HG02642 (cell line): ENCODE data around the gene ITPRID1.
"Not testable (repeated sequence)": the region's sequence is repeated elsewhere in the genome, so short reads cannot be mapped to it uniquely, and the experiment has no call there.

Experiments
- ATAC-seq: cut with Tn5 transposase; IDR thresholded peaks from one replicate; pipeline ENCODE4 v1.9.1; 2021; ENCODE audit warnings: mild to moderate bottlenecking; ENCODE audit not compliant: unreplicated experiment, poor library complexity

Gene ITPRID1

DNA sequence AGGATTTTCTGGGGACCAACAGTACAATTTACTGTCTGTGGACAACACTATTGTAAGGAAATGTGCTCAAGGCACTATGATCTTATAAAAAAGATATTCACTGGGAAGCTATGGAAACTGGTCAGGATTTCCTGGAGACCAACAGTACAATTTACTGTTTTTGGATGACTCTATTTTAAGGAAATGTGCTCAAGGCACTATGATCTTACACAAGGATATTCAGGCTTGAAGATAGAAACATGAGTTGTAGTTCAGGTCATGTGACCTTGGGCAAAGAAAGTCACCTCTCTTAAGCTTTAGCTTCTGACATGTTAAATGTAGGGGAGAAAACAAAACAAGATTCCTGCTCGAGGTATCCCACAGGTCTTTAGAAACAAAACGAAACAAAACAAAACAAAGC, 1.7 kb upstream of the ITPRID1 start:
- no peak for ATAC-seq

DNA sequence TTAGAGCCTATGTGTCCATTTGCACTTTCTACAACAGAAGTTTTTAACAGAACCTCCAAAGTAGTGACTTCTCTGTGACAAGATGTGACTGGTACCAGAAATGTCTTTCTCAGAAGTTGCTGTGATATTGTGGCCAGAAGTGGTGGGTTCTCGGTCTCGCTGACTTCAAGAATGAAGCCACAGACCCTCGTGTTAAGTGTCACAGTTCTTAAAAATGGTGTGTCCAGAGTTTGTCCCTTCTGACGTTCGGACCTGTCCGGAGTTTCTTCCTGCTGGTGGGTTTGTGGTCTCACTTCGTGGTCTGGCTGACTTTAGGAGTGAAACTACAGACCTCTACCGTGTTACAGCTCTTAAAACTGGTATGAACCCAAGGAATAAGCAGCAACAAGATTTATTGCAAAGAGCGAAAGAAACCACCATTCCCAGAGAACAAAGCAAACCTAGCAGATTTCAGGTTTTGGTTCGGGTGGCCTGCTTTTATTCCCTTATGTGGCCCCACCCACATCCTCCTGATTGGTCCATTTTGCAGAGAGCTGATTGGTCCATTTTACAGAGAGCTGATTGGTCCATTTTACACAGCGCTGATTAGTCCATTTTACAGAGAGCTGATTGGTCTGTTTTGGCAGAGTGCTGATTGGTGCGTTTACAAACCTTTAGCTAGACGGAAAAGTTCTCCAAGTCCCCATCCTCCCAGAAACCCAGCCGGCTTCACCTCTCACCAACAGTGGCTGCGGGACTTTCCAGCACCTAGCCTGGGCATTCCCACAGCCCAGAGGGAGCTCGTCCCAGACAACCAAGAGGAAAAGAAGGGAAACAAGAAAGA, 3.0 kb downstream of the ITPRID1 start:
- ATAC-seq, result no peak

DNA sequence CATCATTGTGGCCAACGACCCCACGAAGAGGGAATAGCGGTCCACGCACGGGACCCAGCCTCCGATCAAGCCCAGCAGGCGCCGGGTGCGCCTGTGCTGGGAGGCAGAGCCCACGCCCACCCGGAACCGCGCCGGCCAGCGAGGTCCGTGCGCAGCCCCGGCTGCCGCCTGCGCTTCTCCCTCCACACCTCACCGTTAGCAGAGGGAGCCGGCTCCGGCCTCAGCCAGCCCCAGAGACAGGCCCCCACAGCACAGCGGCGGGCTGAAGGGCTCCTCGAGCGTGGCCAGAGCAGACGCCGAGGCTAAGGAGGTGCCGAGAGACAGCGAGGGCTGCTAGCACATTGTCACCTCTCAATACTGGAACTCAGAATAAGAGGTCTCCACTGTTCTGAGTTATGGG, 3.6 kb downstream of the ITPRID1 start:
- no peak for ATAC-seq

DNA sequence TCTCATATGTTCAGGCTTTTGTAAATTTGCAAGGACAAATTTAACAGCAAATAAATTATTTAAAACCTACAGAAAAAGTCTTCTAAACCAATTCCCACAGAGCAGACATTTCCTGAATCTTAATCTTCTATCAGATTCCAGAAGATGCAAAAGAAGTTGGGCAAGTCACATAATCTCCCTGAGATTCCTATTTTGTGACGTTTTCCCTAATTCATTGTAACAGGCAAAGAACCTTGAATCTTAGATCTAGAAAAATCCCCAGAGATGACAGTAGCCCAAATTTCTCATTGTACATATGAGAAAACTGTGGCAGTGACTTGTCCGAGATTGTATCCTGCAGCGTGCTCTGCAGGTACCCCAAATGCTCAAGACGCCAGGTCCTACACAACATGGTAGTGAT, 4.9 kb downstream of the ITPRID1 start:
- ATAC-seq, result no peak

- no peak for ATAC-seq
These were observed 7.6 kb downstream of the ITPRID1 start for GRCh38 chr7:31521336-31522010.

DNA sequence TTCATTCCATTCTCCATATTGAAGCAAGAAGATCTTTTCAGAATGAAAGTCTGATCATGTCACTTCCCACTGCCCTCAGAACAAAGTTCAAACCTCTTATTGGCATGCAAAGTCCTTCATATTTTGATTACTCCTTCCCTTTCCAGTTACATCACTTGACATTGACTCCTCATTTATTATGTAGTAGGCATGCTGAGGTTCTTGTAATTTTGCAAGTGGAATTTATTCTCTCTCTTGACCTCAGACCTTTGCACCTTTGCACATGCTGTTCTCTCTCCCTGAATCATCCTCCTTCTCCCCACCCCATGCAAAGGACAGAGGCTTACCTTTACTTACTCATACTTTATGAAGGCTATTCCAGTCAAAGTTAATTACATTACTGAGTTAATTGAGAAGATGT, 13.0 kb downstream of the ITPRID1 start:
- no peak for ATAC-seq

- no peak for ATAC-seq
These were observed 15.2 kb downstream of the ITPRID1 start for GRCh38 chr7:31529103-31529502.

DNA sequence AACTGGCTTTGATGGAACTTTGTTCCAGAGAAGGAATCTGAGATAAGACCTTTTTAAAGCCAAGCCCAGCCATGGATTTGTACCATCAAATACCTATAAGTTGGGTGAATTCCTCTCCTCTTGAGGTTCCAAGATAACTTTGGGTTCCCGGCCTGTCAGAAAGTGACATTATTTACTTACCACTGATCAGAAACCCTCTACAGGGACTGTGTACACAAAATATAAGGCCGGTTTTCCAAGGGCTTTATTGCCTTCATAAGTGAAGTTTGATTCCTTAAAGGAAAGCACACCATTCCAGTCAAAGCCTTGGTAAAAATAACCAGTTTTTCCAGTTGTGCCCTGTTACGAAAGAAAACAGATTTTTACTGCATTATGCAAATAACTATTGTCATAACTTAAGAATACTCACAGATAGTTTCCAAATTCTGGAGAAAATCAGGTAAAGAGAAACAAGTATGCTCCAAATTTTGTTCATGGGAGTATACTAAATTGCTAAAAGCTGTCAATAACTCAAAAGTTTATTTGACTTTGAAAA, 26.8 kb downstream of the ITPRID1 start:
- not testable (repeated sequence) for ATAC-seq

GRCh38 chr7:31545549-31545948, 31.7 kb downstream of the ITPRID1 start:
- ATAC-seq, result no peak

GRCh38 chr7:31549611-31550010, 35.7 kb downstream of the ITPRID1 start:
- no peak for ATAC-seq

- ATAC-seq, result no peak
These were observed 36.5 kb downstream of the ITPRID1 start for GRCh38 chr7:31550432-31550831.

DNA sequence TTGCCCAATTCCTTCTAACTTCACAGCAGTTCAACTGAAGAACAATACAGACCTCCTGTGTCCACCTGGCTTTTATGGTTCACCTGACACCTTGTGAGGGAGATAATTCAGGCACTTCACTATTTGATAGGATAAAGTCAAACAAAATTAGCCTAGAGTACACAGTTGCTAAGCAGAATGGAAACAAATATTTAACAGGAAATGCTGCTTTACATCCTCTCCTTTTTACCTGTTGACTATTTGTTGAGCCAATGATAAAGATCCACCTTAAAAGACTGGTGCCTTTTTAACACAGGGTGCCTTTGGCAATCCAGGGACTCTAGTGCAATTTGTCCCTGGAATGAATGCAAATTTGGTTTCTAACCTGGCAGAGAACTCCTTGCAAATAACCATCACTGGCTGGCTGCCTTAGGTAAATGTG, 39.8 kb downstream of the ITPRID1 start:
- no peak for ATAC-seq

GRCh38 chr7:31562002-31562401, 48.1 kb downstream of the ITPRID1 start:
- ATAC-seq, result no peak

DNA sequence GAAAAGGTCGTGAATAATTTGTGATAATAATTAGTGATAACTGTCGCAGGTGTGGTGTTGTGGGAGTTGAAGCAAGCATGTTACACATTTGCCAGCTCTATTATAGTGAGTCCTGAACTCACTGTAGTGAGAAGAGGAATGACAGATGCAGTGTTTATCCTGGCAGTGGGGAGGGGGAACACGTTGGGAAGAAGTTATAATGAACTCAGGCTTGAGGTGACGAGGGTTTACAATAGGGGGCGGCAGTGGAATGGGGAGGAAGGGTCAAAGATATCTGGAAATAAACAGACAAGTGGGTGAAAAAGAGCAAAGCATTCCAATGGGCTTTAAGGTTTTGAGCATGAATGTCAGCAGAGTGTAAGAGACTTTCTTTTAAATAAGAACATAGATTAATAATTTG, 49.6 kb downstream of the ITPRID1 start:
- no peak for ATAC-seq

- ATAC-seq, result no peak
These were observed 50.1 kb downstream of the ITPRID1 start for GRCh38 chr7:31563951-31564350.

DNA sequence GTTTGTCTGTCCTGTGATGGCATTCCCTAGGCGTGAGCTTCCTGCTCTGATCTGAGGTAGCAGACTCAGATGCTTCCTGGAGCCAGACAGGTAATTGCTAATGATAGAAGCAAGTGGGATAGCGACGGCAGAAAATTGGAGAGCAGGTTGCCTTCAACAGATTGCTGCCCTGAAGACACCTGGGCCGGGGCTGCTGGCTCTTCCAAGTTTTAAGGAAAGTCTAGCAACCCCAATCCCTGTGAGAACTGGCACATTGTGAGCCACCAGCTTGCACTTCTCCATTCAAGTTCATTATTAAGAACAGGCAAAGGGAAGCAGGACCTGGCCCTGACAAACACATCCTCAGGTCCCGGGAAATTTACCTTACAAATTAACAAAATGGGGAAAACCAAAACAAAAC, 50.8 kb downstream of the ITPRID1 start:
- no peak for ATAC-seq

DNA sequence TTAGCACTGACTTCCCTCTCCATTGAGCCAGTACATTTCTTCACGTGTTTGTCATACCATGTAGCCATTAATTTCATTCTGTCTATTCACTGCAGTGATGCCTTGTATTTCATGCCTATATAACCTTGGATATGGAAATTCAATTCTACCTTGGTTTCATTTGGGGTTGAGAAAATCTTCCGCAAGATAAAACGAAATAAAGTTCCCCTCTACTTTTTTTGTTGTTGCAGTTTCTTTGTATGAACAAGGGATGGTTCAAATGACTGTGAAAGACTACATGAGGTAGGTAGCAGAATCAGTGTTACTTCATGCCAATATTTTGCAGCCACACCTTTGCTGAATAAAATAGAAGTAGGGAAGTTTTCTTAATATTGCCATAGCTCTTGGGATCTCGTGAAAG, 55.6 kb downstream of the ITPRID1 start:
- no peak for ATAC-seq

DNA sequence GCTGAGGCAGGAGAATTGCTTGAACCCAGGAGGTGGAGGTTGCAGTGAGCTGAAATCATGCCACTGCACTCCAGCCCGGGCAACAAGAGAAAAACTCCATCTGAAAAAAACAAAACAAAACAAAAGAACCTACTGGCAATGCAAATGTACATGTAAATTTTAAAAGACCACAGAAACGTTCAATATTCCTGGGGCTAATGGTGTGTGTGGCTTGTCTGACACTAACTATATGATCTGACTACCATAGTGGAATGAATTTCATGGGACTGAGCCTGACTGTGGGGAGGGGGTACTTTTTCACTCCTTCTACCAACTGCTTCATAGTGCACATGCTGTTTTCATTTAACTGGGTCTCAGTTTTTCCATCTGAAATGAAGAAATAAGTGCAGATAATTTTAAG, 69.6 kb downstream of the ITPRID1 start:
- ATAC-seq, result no peak

DNA sequence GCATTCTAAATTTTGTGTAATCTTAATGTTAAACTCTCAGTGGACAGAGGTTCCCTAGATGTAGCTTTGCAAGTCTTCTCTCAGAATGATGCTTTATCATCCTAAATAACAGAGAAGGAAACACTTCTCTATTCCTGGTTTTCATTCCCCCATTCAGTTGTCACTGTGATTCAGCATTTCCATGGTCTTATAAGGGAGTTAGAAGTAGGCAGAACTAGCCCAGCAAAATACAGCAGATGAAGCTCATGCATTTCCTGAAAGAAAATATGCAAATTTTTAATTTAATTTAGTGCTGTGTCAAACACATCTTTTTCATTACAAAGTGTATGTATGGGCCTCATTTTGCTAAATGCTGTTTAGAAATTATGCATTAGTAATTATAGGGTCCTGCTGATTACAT, 70.1 kb downstream of the ITPRID1 start:
- no peak for ATAC-seq

DNA sequence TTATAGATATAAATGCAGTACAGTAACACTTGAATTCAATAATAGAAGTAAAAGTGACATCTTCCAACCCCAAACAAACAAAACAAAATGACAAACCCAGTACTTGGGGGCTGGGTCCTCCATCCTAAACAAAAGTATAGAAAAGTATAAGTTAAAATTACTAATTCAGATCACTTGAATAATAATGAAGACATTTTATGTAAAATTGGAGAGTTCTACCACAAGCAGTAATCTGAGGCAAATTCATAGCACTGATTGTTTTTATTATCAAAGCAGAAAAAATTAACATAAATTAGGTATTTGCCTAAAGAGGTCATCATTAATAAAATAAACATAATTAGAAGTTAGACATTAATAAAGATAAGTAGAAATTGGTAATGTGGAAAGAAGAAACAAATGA, 81.5 kb downstream of the ITPRID1 start:
- no peak for ATAC-seq

- no peak for ATAC-seq
These were observed 88.2 kb downstream of the ITPRID1 start for GRCh38 chr7:31602041-31602625.
